Measurements from ENCODE around the gene CFAP65.

The CFAP65 gene

DNA sequence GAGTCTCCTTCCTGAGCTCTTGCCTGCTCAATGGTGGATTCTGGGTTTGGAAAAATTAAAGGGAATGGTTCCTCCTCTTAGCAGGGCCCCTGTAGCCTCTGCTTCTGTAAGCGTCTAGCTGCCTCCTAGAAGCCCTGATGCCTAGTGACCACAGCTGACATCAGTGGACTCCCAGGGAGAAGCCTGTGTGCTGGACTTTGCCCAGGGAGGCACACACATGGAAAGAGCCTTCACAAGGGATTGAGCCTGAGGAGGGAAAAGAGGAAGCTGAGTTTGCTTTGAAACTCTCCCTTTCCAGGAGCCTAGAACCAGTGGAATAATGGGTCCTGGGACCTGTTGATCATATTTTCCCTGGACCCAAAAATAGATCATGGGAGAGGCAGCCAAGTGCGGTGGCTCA is 1.4 kb upstream of the CFAP65 start:
- CTCF ChIA-PET: interaction anchor here (1.1 to 3.3 kb wide), 3 partner anchors 13 to 77 kb away, joined by 3 to 19 read pairs (median 4); no protein-coding TSS in a partner anchor
- POLR2A ChIA-PET: no interaction called here
- no peak for DNase-seq (ENCODE audit: extremely low spot score)

DNA sequence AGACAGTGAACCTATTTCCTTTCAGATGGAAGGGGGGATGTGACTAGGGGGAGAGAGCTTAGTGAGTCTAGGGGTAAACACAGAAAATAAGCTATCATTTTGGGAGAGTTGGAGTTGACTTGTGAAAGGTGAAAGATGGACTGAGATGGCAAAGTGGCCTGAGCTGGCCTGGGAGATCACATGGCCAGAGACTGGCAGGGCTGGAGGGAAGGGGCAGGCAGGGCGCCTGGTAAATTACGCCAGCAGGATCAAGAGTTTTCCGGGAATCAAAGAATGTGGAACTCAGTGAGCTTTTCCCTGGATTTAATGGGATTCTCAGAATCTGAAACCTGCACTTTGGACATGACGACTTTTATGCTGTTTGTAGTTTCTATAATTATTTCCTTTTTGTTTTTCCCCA is 841 bp upstream of the CFAP65 start:
- CTCF ChIA-PET: interaction anchor here (0.6 to 3.3 kb wide), 4 partner anchors 12 to 78 kb away, joined by 3 to 19 read pairs (median 4); no protein-coding TSS in a partner anchor
- POLR2A ChIA-PET: interaction anchor here (0.7 kb wide), 1 partner anchor 134 kb away, joined by 3 read pairs; the partner anchor contains the start of gene CNPPD1
- TF ChIP-seq ARNT (IDR thresholded peaks at IDR 0.05): no peak
- TF ChIP-seq TARDBP (IDR thresholded peaks at IDR 0.05): no peak
- TF ChIP-seq ZNF384 (IDR thresholded peaks at IDR 0.05): no peak
- TF ChIP-seq FOXA1 (IDR thresholded peaks at IDR 0.05): no peak
- TF ChIP-seq, protein P1, sequence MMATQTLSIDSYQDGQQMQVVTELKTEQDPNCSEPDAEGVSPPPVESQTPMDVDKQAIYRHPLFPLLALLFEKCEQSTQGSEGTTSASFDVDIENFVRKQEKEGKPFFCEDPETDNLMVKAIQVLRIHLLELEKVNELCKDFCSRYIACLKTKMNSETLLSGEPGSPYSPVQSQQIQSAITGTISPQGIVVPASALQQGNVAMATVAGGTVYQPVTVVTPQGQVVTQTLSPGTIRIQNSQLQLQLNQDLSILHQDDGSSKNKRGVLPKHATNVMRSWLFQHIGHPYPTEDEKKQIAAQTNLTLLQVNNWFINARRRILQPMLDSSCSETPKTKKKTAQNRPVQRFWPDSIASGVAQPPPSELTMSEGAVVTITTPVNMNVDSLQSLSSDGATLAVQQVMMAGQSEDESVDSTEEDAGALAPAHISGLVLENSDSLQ (IDR thresholded peaks at IDR 0.05): no peak
- TF ChIP-seq FOXM1 (IDR thresholded peaks at IDR 0.05; ENCODE audit: borderline replicate concordance): no peak
- no peak for TF ChIP-seq ELF4 (IDR thresholded peaks at IDR 0.05)
- TF ChIP-seq SP1 (IDR thresholded peaks at IDR 0.05): no peak
- no peak for TF ChIP-seq BHLHE40 (IDR thresholded peaks at IDR 0.05; ENCODE audit: borderline replicate concordance)
- TF ChIP-seq FOXK2 (IDR thresholded peaks at IDR 0.05): no peak
- TF ChIP-seq L3MBTL2 (conservative IDR thresholded peaks at IDR 0.05): no peak
- no peak for TF ChIP-seq LEF1 (IDR thresholded peaks at IDR 0.05; ENCODE audit: borderline replicate concordance)
- TF ChIP-seq SUZ12 (IDR thresholded peaks at IDR 0.05): no peak
- TF ChIP-seq HDGF (IDR thresholded peaks at IDR 0.05; ENCODE audit: borderline replicate concordance): no peak
- no peak for TF ChIP-seq NFRKB (IDR thresholded peaks at IDR 0.05)
- TF ChIP-seq CTBP1 (IDR thresholded peaks at IDR 0.05; ENCODE audit: borderline replicate concordance): no peak
- no peak for DNase-seq (ENCODE audit: extremely low spot score)

More for the DNA sequence above, 1.4 kb upstream of the CFAP65 start:
- TF ChIP-seq FOXA1 (IDR thresholded peaks at IDR 0.05): no peak
- no peak for TF ChIP-seq SP1 (IDR thresholded peaks at IDR 0.05)
- TF ChIP-seq, protein P1 (IDR thresholded peaks at IDR 0.05): no peak
- no peak for TF ChIP-seq ARNT (IDR thresholded peaks at IDR 0.05)
- no peak for TF ChIP-seq ZNF384 (IDR thresholded peaks at IDR 0.05)
- TF ChIP-seq NFRKB (IDR thresholded peaks at IDR 0.05): no peak
- TF ChIP-seq HDGF (IDR thresholded peaks at IDR 0.05; ENCODE audit: borderline replicate concordance): no peak
- TF ChIP-seq SUZ12 (IDR thresholded peaks at IDR 0.05): no peak
- no peak for TF ChIP-seq FOXK2 (IDR thresholded peaks at IDR 0.05)

DNA sequence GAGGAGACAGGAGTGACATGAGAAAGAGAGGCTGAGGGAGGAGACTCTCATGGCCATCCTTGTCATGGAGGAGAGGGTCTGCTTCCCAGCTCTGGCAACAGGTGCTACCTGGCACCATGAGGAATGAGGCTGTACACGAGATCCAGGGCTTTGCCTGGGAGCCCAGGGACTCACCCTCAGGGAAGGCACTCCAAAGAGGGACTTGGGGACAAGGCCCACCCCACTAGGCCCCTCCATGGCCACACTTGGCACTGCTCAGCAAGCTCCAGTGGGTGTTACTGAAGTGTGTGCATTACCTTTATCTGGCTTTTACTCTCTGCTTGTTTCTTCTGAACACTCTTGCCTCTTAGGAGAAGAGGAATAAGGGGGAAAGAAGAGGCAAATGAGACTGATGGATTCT is 2.7 kb downstream of the CFAP65 start:
- ChIA-PET POLR2A (no interaction called here), CTCF (interaction anchor here (1.9 kb wide), 1 partner anchor 9 kb away, joined by 10 read pairs; no protein-coding TSS in a partner anchor)
- no peak for DNase-seq (ENCODE audit: extremely low spot score)
- TF ChIP-seq FOXA1 (IDR thresholded peaks at IDR 0.05) (no peak), ELF4 (IDR thresholded peaks at IDR 0.05) (no peak), FOXK2 (IDR thresholded peaks at IDR 0.05) (no peak), L3MBTL2 (conservative IDR thresholded peaks at IDR 0.05) (no peak), LEF1 (IDR thresholded peaks at IDR 0.05; ENCODE audit: borderline replicate concordance) (no peak), SP1 (IDR thresholded peaks at IDR 0.05) (no peak)
- TF ChIP-seq, protein P1 (IDR thresholded peaks at IDR 0.05): no peak

DNA sequence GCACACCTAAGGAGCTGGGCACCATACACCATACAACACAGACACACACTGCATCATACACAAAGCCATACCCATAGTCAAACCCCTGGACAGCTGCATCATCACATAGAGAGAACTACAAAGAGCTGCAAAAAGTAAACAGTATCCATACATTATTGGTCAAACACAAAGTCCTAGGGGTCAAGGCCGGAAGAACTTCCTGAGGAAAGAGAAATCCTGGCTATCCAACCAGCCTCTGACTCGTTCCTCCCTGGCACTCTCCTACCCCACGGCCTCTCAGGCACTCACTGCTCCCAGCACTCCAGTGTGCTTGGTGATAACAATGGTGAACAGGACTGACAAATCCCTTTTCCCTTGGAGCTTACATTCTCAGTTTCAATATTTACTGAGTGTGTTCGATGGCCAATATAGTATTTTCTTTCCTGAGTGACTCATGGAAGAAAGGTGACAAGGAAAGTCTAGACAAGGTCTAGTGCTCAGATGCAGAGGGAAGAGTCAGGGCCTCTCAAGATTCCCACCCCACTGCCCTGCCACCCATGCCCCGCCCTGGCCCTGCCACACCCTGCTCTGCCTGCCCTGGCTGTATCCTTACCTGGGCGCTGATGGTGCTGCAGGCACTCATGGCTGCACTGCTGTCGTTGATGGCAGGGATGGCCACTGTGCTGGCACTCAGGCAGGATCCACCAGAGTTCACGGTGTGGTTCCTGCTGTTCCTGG is 3.4 kb downstream of the CFAP65 start:
- DNase-seq (ENCODE audit: extremely low spot score): no peak
- POLR2A ChIA-PET: no interaction called here
- TF ChIP-seq TARDBP (IDR thresholded peaks at IDR 0.05) (no peak), FOXK2 (IDR thresholded peaks at IDR 0.05) (no peak), BHLHE40 (IDR thresholded peaks at IDR 0.05; ENCODE audit: borderline replicate concordance) (no peak), SUZ12 (IDR thresholded peaks at IDR 0.05) (no peak), ZNF384 (IDR thresholded peaks at IDR 0.05) (no peak), ELF4 (IDR thresholded peaks at IDR 0.05) (no peak), FOXA1 (IDR thresholded peaks at IDR 0.05) (no peak), L3MBTL2 (conservative IDR thresholded peaks at IDR 0.05) (no peak)
- CTCF ChIA-PET: interaction anchor here (1.4 to 1.9 kb wide), 2 partner anchors 8 to 27 kb away, joined by 4 to 10 read pairs; no protein-coding TSS in a partner anchor

DNA sequence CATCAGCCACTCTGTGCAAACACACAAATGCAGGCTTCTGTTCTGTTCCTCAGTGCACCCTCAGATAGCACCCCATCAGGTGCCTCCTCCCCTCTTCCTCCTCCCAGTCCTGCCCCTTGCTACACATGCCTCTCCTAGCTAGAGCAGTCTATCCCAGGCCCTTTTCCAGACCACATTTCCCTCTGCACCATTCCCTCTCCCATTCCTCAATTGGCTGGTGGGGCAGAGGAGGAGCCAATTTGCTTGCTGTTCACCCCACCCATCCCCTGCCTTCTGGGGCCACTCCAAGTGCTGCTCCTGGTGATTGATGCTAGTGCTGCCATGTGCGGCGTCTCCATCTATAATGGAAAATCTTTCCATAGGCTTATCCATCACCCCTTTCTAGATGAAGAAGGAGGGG is 5.4 kb downstream of the CFAP65 start:
- ChIA-PET CTCF (no interaction called here), POLR2A (no interaction called here)
- DNase-seq (ENCODE audit: extremely low spot score): no peak
- no peak for TF ChIP-seq ZNF384 (IDR thresholded peaks at IDR 0.05)
- no peak for TF ChIP-seq FOXA1 (IDR thresholded peaks at IDR 0.05)
- no peak for TF ChIP-seq BHLHE40 (IDR thresholded peaks at IDR 0.05; ENCODE audit: borderline replicate concordance)
- TF ChIP-seq NFRKB (IDR thresholded peaks at IDR 0.05): no peak
- TF ChIP-seq SUZ12 (IDR thresholded peaks at IDR 0.05): no peak
- no peak for TF ChIP-seq HDGF (IDR thresholded peaks at IDR 0.05; ENCODE audit: borderline replicate concordance)
- no peak for TF ChIP-seq FOXM1 (IDR thresholded peaks at IDR 0.05; ENCODE audit: borderline replicate concordance)
- no peak for TF ChIP-seq L3MBTL2 (conservative IDR thresholded peaks at IDR 0.05)
- TF ChIP-seq, protein P1 (IDR thresholded peaks at IDR 0.05): no peak
- TF ChIP-seq LEF1 (IDR thresholded peaks at IDR 0.05; ENCODE audit: borderline replicate concordance): no peak
- TF ChIP-seq CTBP1 (IDR thresholded peaks at IDR 0.05; ENCODE audit: borderline replicate concordance): no peak
- TF ChIP-seq SP1 (IDR thresholded peaks at IDR 0.05): no peak
- no peak for TF ChIP-seq TARDBP (IDR thresholded peaks at IDR 0.05)
- no peak for TF ChIP-seq FOXK2 (IDR thresholded peaks at IDR 0.05)
- no peak for TF ChIP-seq ELF4 (IDR thresholded peaks at IDR 0.05)
- TF ChIP-seq ARNT (IDR thresholded peaks at IDR 0.05): no peak
